ENCODE measurements around the gene TYMS.

DNA sequence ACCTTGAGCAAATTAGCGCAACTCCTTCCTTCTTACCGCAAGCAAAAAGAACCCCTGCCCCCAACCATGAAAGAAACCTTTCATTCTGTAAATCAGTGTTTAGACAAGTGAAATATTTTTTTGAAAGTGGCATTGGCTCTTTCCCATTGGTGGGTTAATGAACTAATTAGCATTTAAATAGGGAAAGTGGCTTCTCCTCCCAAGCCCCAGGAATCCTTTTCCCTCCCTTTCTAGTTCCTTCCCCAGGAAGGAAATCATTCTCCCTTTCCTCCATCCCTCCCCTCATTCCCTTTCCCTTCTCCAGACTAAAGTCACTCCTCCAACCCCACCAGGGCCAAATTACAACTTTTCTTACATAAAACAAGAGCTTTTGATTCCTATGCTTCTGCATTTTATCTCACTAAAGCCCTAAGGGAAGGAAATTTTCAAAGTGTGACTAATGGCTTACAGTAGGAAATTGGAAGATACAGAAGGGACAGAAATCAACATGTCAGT, 22.9 kb upstream of the TYMS start:
- no peak for TF ChIP-seq LEF1 (IDR thresholded peaks at IDR 0.05; ENCODE audit: borderline replicate concordance)
- no peak for TF ChIP-seq ZNF384 (IDR thresholded peaks at IDR 0.05)
- no peak for TF ChIP-seq FOXA1 (IDR thresholded peaks at IDR 0.05)
- no peak for TF ChIP-seq FOXM1 (IDR thresholded peaks at IDR 0.05; ENCODE audit: borderline replicate concordance)

Data from HEK293T (cell line).